SK-N-SH treated with all-trans-retinoic acid at 6 μM for 48 hours (cell line): ENCODE measurements around the gene MGAT5B.

Source experiments
- ATAC-seq: fragments of 200-7000 bp; cut with Tn5 transposase; 3 replicates; pipeline ENCODE4 v1.9.1; 2020; ENCODE audit warnings: mild to moderate bottlenecking, moderate library complexity
- ARNTL ChIP-seq: fragments of 450-650 bp; formaldehyde crosslinking; IDR thresholded peaks from 2 replicates; pipeline ENCODE4 v1.5.0; 2020; ENCODE audit warnings: low read depth, mild to moderate bottlenecking, moderate library complexity, borderline replicate concordance
- CREB5 ChIP-seq: fragments of 250-450 bp; sonication (Bioruptor Pico); IDR thresholded peaks from 2 replicates; pipeline ENCODE4 v1.5.1; 2020; ENCODE audit warnings: low read depth, mild to moderate bottlenecking, moderate library complexity
- CSDC2 ChIP-seq: fragments of 250-450 bp; sonication (Bioruptor Pico); IDR thresholded peaks from 2 replicates; pipeline ENCODE4 v1.5.0; 2020; ENCODE audit warnings: mild to moderate bottlenecking, moderate library complexity
- CSRNP3 ChIP-seq: fragments of 250-450 bp; sonication (Bioruptor Pico); IDR thresholded peaks from 2 replicates; pipeline ENCODE4 v1.5.1; 2021; ENCODE audit warnings: mild to moderate bottlenecking, moderate library complexity
- ESRRG ChIP-seq: fragments of 250-450 bp; sonication (Bioruptor Pico); IDR thresholded peaks from 2 replicates; pipeline ENCODE4 v1.6.1; 2021; ENCODE audit warnings: mild to moderate bottlenecking
- GLIS3 ChIP-seq: fragments of 250-450 bp; sonication (Bioruptor Pico); IDR thresholded peaks from 2 replicates; pipeline ENCODE4 v1.5.0; 2020; ENCODE audit warnings: mild to moderate bottlenecking, moderate library complexity
- ISL1 ChIP-seq: fragments of 250-450 bp; sonication (Bioruptor Pico); IDR thresholded peaks from 2 replicates; pipeline ENCODE4 v2.1.2; 2022; ENCODE audit warnings: mild to moderate bottlenecking, moderate library complexity
- OSR1 ChIP-seq: fragments of 250-450 bp; sonication (Bioruptor Pico); IDR thresholded peaks from 2 replicates; pipeline ENCODE4 v1.8.0; 2022; ENCODE audit warnings: moderate library complexity, mild to moderate bottlenecking, inconsistent platforms
- PATZ1 ChIP-seq: fragments of 250-450 bp; sonication (Bioruptor Pico); IDR thresholded peaks from 2 replicates; pipeline ENCODE4 v1.8.0; 2020; ENCODE audit warnings: mild to moderate bottlenecking, moderate library complexity, borderline replicate concordance
- POU6F1 ChIP-seq: fragments of 250-450 bp; sonication (Bioruptor Pico); IDR thresholded peaks from 2 replicates; pipeline ENCODE4 v1.8.0; 2021; ENCODE audit warnings: low read depth, mild to moderate bottlenecking, moderate library complexity, borderline replicate concordance
- PPARA ChIP-seq: fragments of 250-450 bp; sonication (Bioruptor Pico); IDR thresholded peaks from 2 replicates; pipeline ENCODE4 v1.5.0; 2020; ENCODE audit warnings: mild to moderate bottlenecking, borderline replicate concordance
- RARB ChIP-seq: fragments of 250-450 bp; sonication (Bioruptor Pico); IDR thresholded peaks from 2 replicates; pipeline ENCODE4 v1.8.0; 2021; ENCODE audit warnings: mild to moderate bottlenecking, moderate library complexity
- SNAI2 ChIP-seq: fragments of 250-450 bp; sonication (Bioruptor Pico); IDR thresholded peaks from 2 replicates; pipeline ENCODE4 v1.5.0; 2020; ENCODE audit warnings: mild to moderate bottlenecking, moderate library complexity
- TCF4 ChIP-seq: fragments of 250-450 bp; sonication (Bioruptor Pico); IDR thresholded peaks from 2 replicates; pipeline ENCODE4 v1.8.0; 2021; ENCODE audit warnings: mild to moderate bottlenecking, moderate library complexity, borderline replicate concordance
- TOX ChIP-seq: fragments of 250-450 bp; sonication (Bioruptor Pico); IDR thresholded peaks from 2 replicates; pipeline ENCODE4 v1.8.0; 2021; ENCODE audit warnings: mild to moderate bottlenecking, moderate library complexity, borderline replicate concordance
- TSHZ2 ChIP-seq: fragments of 250-450 bp; sonication (Bioruptor Pico); IDR thresholded peaks from 2 replicates; pipeline ENCODE4 v1.5.0; 2020; ENCODE audit warnings: mild to moderate bottlenecking, moderate library complexity
- ZFP3 ChIP-seq: fragments of 250-450 bp; sonication (Bioruptor Pico); IDR thresholded peaks from 2 replicates; pipeline ENCODE4 v1.5.0; 2020; ENCODE audit warnings: mild to moderate bottlenecking, moderate library complexity
- ZFP30 ChIP-seq: fragments of 450-650 bp; formaldehyde crosslinking; IDR thresholded peaks from 2 replicates; pipeline ENCODE4 v1.5.0; 2022; ENCODE audit warnings: mild to moderate bottlenecking, moderate library complexity
- ZNF565 ChIP-seq: fragments of 450-650 bp; formaldehyde crosslinking; conservative IDR thresholded peaks from 2 replicates; pipeline ENCODE4 v1.5.0; 2020; ENCODE audit warnings: low read depth, mild to moderate bottlenecking, moderate library complexity
- ZNF70 ChIP-seq: fragments of 450-650 bp; formaldehyde crosslinking; IDR thresholded peaks from 2 replicates; pipeline ENCODE4 v1.5.0; 2020; ENCODE audit warnings: mild to moderate bottlenecking, moderate library complexity

MGAT5B gene

GRCh38 chr17:76909971-76910760 lies 42.0 kb downstream of the MGAT5B start:
- ATAC-seq, result peak; percentile 71; the same call in 2 of the 3 replicates

GRCh38 chr17:76911299-76912017 lies 43.3 kb downstream of the MGAT5B start:
- ATAC-seq, result no peak
- TF ChIP-seq ESRRG (CRISPR knock-in tag) (no peak), CSDC2 (CRISPR knock-in tag) (no peak), TOX (CRISPR knock-in tag) (no peak), OSR1 (CRISPR knock-in tag) (no peak), GLIS3 (CRISPR knock-in tag) (no peak), SNAI2 (CRISPR knock-in tag) (no peak), ZNF565 (CRISPR knock-in tag) (no peak), TCF4 (CRISPR knock-in tag) (no peak), ARNTL (no peak)

More at GRCh38 chr17:76909971-76910760, 42.0 kb downstream of the MGAT5B start:
- TF ChIP-seq TSHZ2, result peak; percentile 33; the same call in 1 of the 2 replicates
- 0 out of 2 replicates have a peak, but pooled peaks have one; percentile 47 for TF ChIP-seq SNAI2 (CRISPR knock-in tag)
- TF ChIP-seq CSDC2 (CRISPR knock-in tag), result peak; percentile 37; the same call in 1 of the 2 replicates
- TF ChIP-seq CREB5, result no peak

GRCh38 chr17:76912421-76913164 lies 44.4 kb downstream of the MGAT5B start:
- ATAC-seq, result no peak
- TF ChIP-seq PATZ1 (CRISPR knock-in tag) (no peak), ZFP3 (CRISPR knock-in tag) (no peak), TOX (CRISPR knock-in tag) (no peak), ZFP30 (no peak), SNAI2 (CRISPR knock-in tag) (no peak), PPARA (CRISPR knock-in tag) (no peak), TCF4 (CRISPR knock-in tag) (no peak), ARNTL (no peak), ESRRG (CRISPR knock-in tag) (no peak), CSRNP3 (CRISPR knock-in tag) (no peak), RARB (no peak), TSHZ2 (no peak), ZNF70 (CRISPR knock-in tag) (no peak), OSR1 (CRISPR knock-in tag) (no peak), ZNF565 (CRISPR knock-in tag) (no peak), CREB5 (no peak), POU6F1 (CRISPR knock-in tag) (no peak), ISL1 (CRISPR knock-in tag) (no peak)
